ENCODE results near the gene RAPGEF4. TPM values are rescaled to one million over a fixed set of nuclear protein-coding genes. Genes with fewer than 3 reads are reported as not detected.

The RAPGEF4 gene
- total and polyA plus RNA-seq, 2 of the 8 experiments (the other 6 are each of a cell fraction or from before 2014, with no cell fraction given), result 1.2 to 2.6 TPM

DNA sequence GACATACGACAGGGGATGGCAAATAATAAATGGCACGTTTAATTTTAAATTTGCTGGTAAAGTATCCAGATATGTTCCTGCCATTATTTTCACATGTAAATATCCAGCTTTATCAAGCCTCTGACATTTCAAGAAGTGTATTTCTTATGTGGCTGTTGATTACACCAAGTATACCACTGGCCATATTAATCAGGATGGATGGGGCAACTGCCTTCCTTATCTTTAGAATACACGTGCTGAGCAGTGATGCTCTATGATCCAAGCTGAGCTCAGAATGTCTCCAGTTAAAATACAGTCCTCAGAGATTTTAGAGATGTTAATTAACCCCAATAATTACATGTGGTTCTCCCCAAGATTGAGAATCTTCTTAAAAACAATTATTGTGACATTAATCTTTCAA is 38.3 kb upstream of the RAPGEF4 start:
- Histone ChIP-seq H3K4ac (replicated peaks; ENCODE audit: insufficient read length, low read depth, low read length) (no peak overlapping the region), H2BK20ac (ENCODE audit: low read length) (no peak overlapping the region), H3K4me1 (replicated peaks in 1 of 4; ENCODE audit: control insufficient read depth in 3 of 4, insufficient read depth in 4 of 4, low read length in 3 of 4) (no peaks in the 10 kb centered on the region), H4K91ac (replicated peaks; ENCODE audit: insufficient read length, low read length) (no peak overlapping the region), H3K4me3 (ENCODE audit: extremely low read depth in 1 of 4, insufficient read depth in 2 of 4, low read depth in 3 of 4, low read length in 4 of 4) (no peak overlapping the region), H3K27ac (ENCODE audit: low read depth, low read length) (no peak overlapping the region), H2BK12ac (ENCODE audit: low read depth, low read length) (no peak overlapping the region), H2AK5ac (ENCODE audit: low read depth, low read length) (no peak overlapping the region), H3K23me2 (ENCODE audit: low read depth, low read length) (no peaks in the 10 kb centered on the region), H2BK120ac (replicated peaks; ENCODE audit: low read depth, low read length) (no peak overlapping the region), H3K23ac (ENCODE audit: insufficient read length) (no peak overlapping the region), H3K79me1 (ENCODE audit: low read depth, low read length) (no peaks in the 10 kb centered on the region), H2BK5ac (ENCODE audit: low read depth, low read length) (no peak overlapping the region), H3K9me3 (ENCODE audit: insufficient read depth in 2 of 2, low read depth in 1 of 2, low read length in 1 of 2) (peaks cover 2 to 9% of the 10 kb centered on the region in 2 experiments; a peak in 2 of 4 replicates), H3K9ac (replicated peaks in 1 of 4; ENCODE audit: extremely low read depth in 1 of 4, low read depth in 3 of 4, low read length in 3 of 4) (no peak overlapping the region), H2BK15ac (ENCODE audit: low read length) (no peak overlapping the region), H4K20me1 (replicated peaks in 1 of 2; ENCODE audit: control insufficient read depth in 1 of 2, insufficient read depth in 2 of 2, low read length in 2 of 2) (no peaks in the 10 kb centered on the region), H3K36me3 (ENCODE audit: control insufficient read depth in 2 of 4, insufficient read depth in 4 of 4, low read length in 3 of 4) (peaks cover 0 to 3% (median 0%) of the 10 kb centered on the region in 4 experiments; a peak in 1 of 8 replicates), H4K5ac (ENCODE audit: insufficient read length, low read depth, low read length) (no peak overlapping the region), H3K27me3 (replicated peaks in 1 of 4; ENCODE audit: control insufficient read depth in 3 of 4, extremely low read depth in 1 of 4, insufficient read depth in 3 of 4, low read length in 3 of 4) (no peaks in the 10 kb centered on the region), H4K8ac (ENCODE audit: extremely low read depth, insufficient read depth, low read length) (no peak overlapping the region), H3K79me2 (ENCODE audit: control insufficient read depth in 1 of 2, insufficient read depth in 2 of 2, low read length in 2 of 2) (no peaks in the 10 kb centered on the region), H2AFZ (ENCODE audit: low read length) (no peak overlapping the region), H3K14ac (ENCODE audit: insufficient read length) (no peak overlapping the region), H3K4me2 (ENCODE audit: insufficient read depth in 1 of 2, low read depth in 2 of 2, low read length in 2 of 2) (no peak overlapping the region), H3K18ac (ENCODE audit: extremely low read depth, low read length) (no peak overlapping the region), H3K56ac (replicated peaks; ENCODE audit: insufficient read length, low read depth, low read length) (no peak overlapping the region)
- FAIRE-seq, result no peak
- no peak for TF ChIP-seq POLR2AphosphoS5 (IDR thresholded peaks at IDR 0.05; ENCODE audit: low read depth, low read length)
- TF ChIP-seq RBBP5 (IDR thresholded peaks at IDR 0.05; ENCODE audit: borderline replicate concordance, low read depth, low read length), result no peak
- TF ChIP-seq SP4 (IDR thresholded peaks at IDR 0.05; ENCODE audit: low read length), result no peak
- no peak for TF ChIP-seq CTBP2 (IDR thresholded peaks at IDR 0.05; ENCODE audit: borderline replicate concordance, insufficient read depth, insufficient read length, low read length)
- no peak for TF ChIP-seq TEAD4 (IDR thresholded peaks at IDR 0.05; ENCODE audit: low read depth, low read length)
- no peak for TF ChIP-seq POLR2A (IDR thresholded peaks at IDR 0.05; ENCODE audit: control extremely low read depth in 1 of 2, low read depth in 2 of 2, low read length in 2 of 2)
- no peak for TF ChIP-seq RNF2 (IDR thresholded peaks at IDR 0.05; ENCODE audit: borderline replicate concordance, low read depth, low read length, missing control alignments, poor library complexity, severe bottlenecking)
- no peak for TF ChIP-seq PHF8 (conservative IDR thresholded peaks at IDR 0.05; ENCODE audit: low read depth, low read length)
- WGBS, 2 experiments (ENCODE audit: extremely low coverage in 1 of 2, insufficient coverage in 1 of 2, insufficient read length in 1 of 2, insufficient replicate concordance in 2 of 2, low coverage in 1 of 2, low lambda C conversion rate in 2 of 2, missing lambda C conversion rate in 1 of 2), result 84% methylated on average over 3 of the region's 3 CpGs; no CpG with 5 or more reads in 1 of the 2 experiments
- ChIA-PET POLR2A (ENCODE audit: partially characterized antibody) (no interaction called here), CTCF (ENCODE audit: partially characterized antibody) (interaction anchor here (1.0 to 2.5 kb wide), 2 partner anchors 23 to 103 kb away, joined by 3 to 10 read pairs; no protein-coding TSS in a partner anchor)
- DNase-seq (ENCODE audit: low read depth in 1 of 2, low spot score in 2 of 2), result no peak

All from H1 (cell line).